OCI-M2 (cell line): ENCODE data around the gene SLC39A6.
"Not testable (repeated sequence)": the region's sequence is repeated elsewhere in the genome, so short reads cannot be mapped to it uniquely, and the experiment has no call there.

Source experiments
- DNase-seq: peaks from one replicate; lab custom pipeline; 2025; ENCODE audit not compliant: unreplicated experiment; lab: John Stamatoyannopoulos, UW

SLC39A6 gene

GRCh38 chr18:36064809-36065079 is 64.4 kb downstream of the SLC39A6 start:
- not testable (repeated sequence) for DNase-seq

DNA sequence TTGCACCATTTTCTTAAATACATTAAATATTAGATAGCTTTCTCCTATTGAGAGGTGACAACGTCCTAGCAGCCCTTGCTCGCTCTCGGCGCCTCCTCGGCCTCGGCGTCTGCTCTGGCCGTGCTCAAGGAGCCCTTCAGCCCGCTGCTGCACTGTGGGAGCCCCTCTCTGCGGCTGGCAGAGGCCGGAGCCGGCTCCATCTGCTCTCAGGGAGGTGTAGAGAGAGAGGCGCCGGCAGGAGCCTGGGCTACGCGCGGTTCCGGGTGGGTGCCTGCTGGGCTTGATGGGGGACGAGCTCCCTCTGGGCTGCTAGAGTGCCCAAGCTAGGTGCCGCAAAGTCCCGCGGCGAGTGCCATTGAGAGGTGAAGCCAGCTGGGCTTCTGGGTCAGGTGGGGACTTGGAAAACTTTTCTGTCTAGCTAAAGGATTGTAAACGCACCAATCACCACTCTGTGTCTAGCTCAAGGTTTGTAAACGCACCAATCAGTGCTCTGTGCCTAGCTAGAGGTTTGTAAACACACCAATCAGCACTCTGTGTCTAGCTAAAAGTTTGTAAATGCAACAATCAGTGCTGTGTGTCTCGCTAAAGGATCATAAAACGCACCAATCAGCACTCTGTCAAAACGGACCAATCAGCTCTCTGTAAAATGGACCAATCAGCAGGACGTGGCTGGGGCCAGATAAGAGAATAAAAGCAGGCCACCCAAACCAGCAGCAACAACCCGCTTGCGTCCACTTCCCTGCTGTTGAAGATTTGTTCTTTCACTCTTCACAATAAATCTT is 64.9 kb downstream of the SLC39A6 start:
- no peak for DNase-seq

GRCh38 chr18:36058674-36059073 is 70.5 kb downstream of the SLC39A6 start:
- no peak for DNase-seq
